Caco-2 (cell line): ENCODE measurements around the gene RBMS2. TPM values are rescaled to one million over a fixed set of nuclear protein-coding genes. Genes with fewer than 3 reads are reported as not detected.
"Not testable (repeated sequence)": the region's sequence is repeated elsewhere in the genome, so short reads cannot be mapped to it uniquely, and the experiment has no call there.

Source experiments
- BruUV-seq: library from RNA; stranded (reverse); fragments of 400-500 nt; replicated peaks from 2 replicates; lab custom pipeline; 2021; lab: Mats Ljungman, UMichigan
- CTCF ChIA-PET: fragments of 300-600 bp; sonication (Branson Sonifier 250); formaldehyde crosslinking; loops from one replicate; lab custom pipeline; 2022; ENCODE audit warnings: antibody characterized with exemption; lab: Charles Lee
- POLR2A ChIA-PET: fragments of 300-600 bp; sonication (Branson Sonifier 250); formaldehyde crosslinking; loops from one replicate; lab custom pipeline; 2022; ENCODE audit warnings: antibody characterized with exemption; lab: Charles Lee
- DNase-seq, 2 experiments: peaks; one replicate each; pipeline versions ENCODE4 v3.0.0 to v3.0.0-alpha.2; 2020 to 2022
- H3K27me3 ChIP-seq: replicated peaks from 2 replicates; pipeline ENCODE4 v1.6.0; 2011; ENCODE audit warnings: low read length; ENCODE audit not compliant: control insufficient read depth, insufficient read depth
- H3K36me3 ChIP-seq: 2 replicates; pipeline ENCODE4 v1.5.1; 2011; ENCODE audit warnings: low read length; ENCODE audit not compliant: control insufficient read depth, insufficient read depth
- H3K4me1 ChIP-seq: fragments of 250-450 bp; sonication (Bioruptor Pico); 2 replicates; pipeline ENCODE4 v1.5.1; 2020; ENCODE audit warnings: mild to moderate bottlenecking
- H3K4me3 ChIP-seq: 2 replicates; pipeline ENCODE4 v1.5.1; 2011; ENCODE audit warnings: low read depth, mild to moderate bottlenecking, control low read depth, low read length
- H3K9me3 ChIP-seq: fragments of 250-450 bp; sonication (Bioruptor Pico); 2 replicates; pipeline ENCODE4 v1.5.1; 2020; ENCODE audit warnings: mild to moderate bottlenecking, moderate library complexity
- H3K27ac Mint-ChIP-seq: one replicate; pipeline ENCODE4 v1.8.0; 2022; ENCODE audit warnings: mixed read lengths; ENCODE audit not compliant: unreplicated experiment
- H3K27me3 Mint-ChIP-seq: one replicate; pipeline ENCODE4 v1.8.0; 2022; ENCODE audit warnings: mixed read lengths; ENCODE audit not compliant: insufficient read depth, unreplicated experiment
- H3K36me3 Mint-ChIP-seq: one replicate; pipeline ENCODE4 v1.8.0; 2022; ENCODE audit warnings: mild to moderate bottlenecking, mixed read lengths; ENCODE audit not compliant: insufficient read depth, unreplicated experiment
- H3K4me1 Mint-ChIP-seq: one replicate; pipeline ENCODE4 v1.8.0; 2022; ENCODE audit warnings: low read depth, mixed read lengths; ENCODE audit not compliant: unreplicated experiment
- H3K4me3 Mint-ChIP-seq: one replicate; pipeline ENCODE4 v1.8.0; 2022; ENCODE audit warnings: mild to moderate bottlenecking, moderate library complexity, mixed read lengths; ENCODE audit not compliant: unreplicated experiment
- H3K9me3 Mint-ChIP-seq: one replicate; pipeline ENCODE4 v1.8.0; 2022; ENCODE audit warnings: mixed read lengths; ENCODE audit not compliant: unreplicated experiment
- CTCF ChIP-seq, 2 experiments: fragments of 200-600 bp in 1 of 2; IDR thresholded peaks; 1 replicate in 1 of 2; 2 replicates in 1 of 2; pipeline versions ENCODE4 v1.5.1 to v1.8.0; 2011 to 2022; ENCODE audit warnings: antibody characterized with exemption in 1 of 2, control low read depth in 1 of 2, inconsistent platforms in 1 of 2, low read depth in 1 of 2, low read length in 1 of 2, mild to moderate bottlenecking in 1 of 2, moderate library complexity in 1 of 2; ENCODE audit not compliant: insufficient read depth in 1 of 2, severe bottlenecking in 1 of 2, unreplicated experiment in 1 of 2
- intact Hi-C: fragments of 100-400 bp; cut with micrococcal nuclease; formaldehyde crosslinking; loops from one replicate; pipeline ENCODE4 v1.10.0; 2022; ENCODE audit not compliant: unreplicated experiment
- total RNA-seq: library from RNA; stranded (reverse); gene quantifications from 2 replicates; pipeline ENCODE4 v1.2.3, GENCODE V29; 2022

The RBMS2 gene
- total RNA-seq, 1 experiment from 2014 or later, result 39.5 TPM

DNA sequence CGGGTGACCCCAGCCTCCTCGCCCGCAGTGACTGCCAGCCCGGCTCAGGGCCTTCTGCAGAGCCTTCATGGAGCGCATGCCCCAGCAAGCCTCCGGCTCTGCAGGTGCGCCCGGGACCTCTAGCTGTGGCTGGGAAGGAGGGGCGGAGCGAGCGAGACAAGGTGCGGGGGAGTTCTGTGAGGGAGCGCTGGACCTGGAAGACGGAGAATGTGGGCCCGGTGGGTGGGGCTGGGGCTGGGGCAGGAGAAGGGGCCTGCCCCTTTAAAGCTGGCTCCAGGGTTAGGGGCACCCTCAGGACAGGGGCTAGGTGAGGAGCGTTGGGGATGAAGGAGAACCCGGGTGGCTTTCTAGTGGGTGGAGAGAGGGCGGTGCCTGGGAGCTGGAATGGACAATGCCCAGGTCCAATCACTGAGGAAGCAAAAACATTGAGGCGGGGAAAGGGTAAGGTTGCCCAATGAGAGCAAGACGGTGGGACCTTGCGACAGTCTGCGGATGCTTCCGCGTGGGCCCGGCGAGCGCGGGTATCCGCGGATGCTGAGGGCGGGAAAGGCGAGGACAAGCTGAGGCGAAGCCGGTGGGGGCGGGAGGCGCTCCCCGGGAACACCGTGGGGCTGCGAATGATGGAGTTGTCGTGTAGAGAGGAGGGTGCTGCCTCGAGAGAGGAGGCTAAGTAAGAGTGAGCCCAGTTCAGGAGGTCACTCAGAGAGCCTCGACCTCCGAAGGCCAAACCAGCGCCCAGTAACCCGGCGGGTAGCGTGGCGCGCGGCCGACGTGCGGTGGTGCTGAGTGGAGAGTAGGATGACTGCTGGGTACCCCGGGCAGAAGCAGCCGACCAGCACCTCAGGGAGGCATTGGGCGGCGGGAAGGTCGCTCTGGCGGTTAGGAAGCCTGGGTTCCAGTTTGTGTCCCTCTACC lies 33.3 kb upstream of the RBMS2 start, which contains the start of gene GLS2:
TSS of gene GLS2 (minus strand) at position 121 of the 915 bp plus-strand sequence. CDS start at position 78, 43 bp downstream.
- intact Hi-C loops, result no loop called here
- Histone ChIP-seq H3K9me3 (no peaks in the 10 kb centered on the region), H3K36me3 (no peaks in the 10 kb centered on the region), H3K4me3 (peak within 1 kb of the TSS; percentile 72), H3K27me3 (no peaks in the 10 kb centered on the region), H3K4me1 (no peaks in the 10 kb centered on the region)
- peak; percentile 90 for DNase-seq
- TF ChIP-seq CTCF (IDR thresholded peaks at IDR 0.05; ENCODE audit: insufficient read depth in 1 of 2, low read depth in 1 of 2, low read length in 1 of 2, severe bottlenecking in 1 of 2, unreplicated experiment in 1 of 2), result no peak
- Mint-ChIP-seq H3K4me1 (no peaks in the 10 kb centered on the region), H3K4me3 (peak within 1 kb of the TSS; percentile 82), H3K27ac (peak within 1 kb of the TSS; percentile 83), H3K27me3 (peaks cover 4% of the 10 kb centered on the region), H3K9me3 (no peaks in the 10 kb centered on the region), H3K36me3 (peaks cover 12% of the 10 kb centered on the region)
- no TSS peak for BruUV-seq
- ChIA-PET POLR2A (interaction anchor here (0.6 to 1.3 kb wide), 5 partner anchors 17 to 441 kb away, joined by 3 to 7 read pairs (median 4); partner anchors contain the start of genes NACA, PTGES3 and STAT2), CTCF (interaction anchor here (0.5 to 1.1 kb wide), 3 partner anchors 63 to 279 kb away, joined by 3 to 5 read pairs (median 3); no protein-coding TSS in a partner anchor)

GRCh38 chr12:56490360-56490759 lies 31.3 kb upstream of the RBMS2 start:
- Mint-ChIP-seq H3K4me1 (no peaks in the 10 kb centered on the region), H3K36me3 (peaks cover 12% of the 10 kb centered on the region), H3K27me3 (peaks cover 4% of the 10 kb centered on the region), H3K27ac (no peak overlapping the region), H3K4me3 (no peak overlapping the region), H3K9me3 (no peaks in the 10 kb centered on the region)
- no peaks in the 10 kb centered on the region for H3K36me3 ChIP-seq
- H3K4me1 ChIP-seq, result no peaks in the 10 kb centered on the region
- POLR2A ChIA-PET, result no interaction called here
- DNase-seq, result no peak
- no peak for TF ChIP-seq CTCF (IDR thresholded peaks at IDR 0.05; ENCODE audit: insufficient read depth in 1 of 2, low read depth in 1 of 2, low read length in 1 of 2, severe bottlenecking in 1 of 2, unreplicated experiment in 1 of 2)
- no TSS peak for BruUV-seq
- H3K27me3 ChIP-seq, result no peaks in the 10 kb centered on the region
- intact Hi-C loops, result no loop called here
- H3K9me3 ChIP-seq, result no peaks in the 10 kb centered on the region
- CTCF ChIA-PET, result no interaction called here
- H3K4me3 ChIP-seq, result no peak overlapping the region

- BruUV-seq, H3K36me3 ChIP-seq, H3K4me3 ChIP-seq, H3K4me1 ChIP-seq, H3K9me3 ChIP-seq, H3K9me3 Mint-ChIP-seq, H3K27me3 ChIP-seq, POLR2A ChIA-PET, H3K27ac Mint-ChIP-seq, H3K27me3 Mint-ChIP-seq, H3K4me1 Mint-ChIP-seq, H3K36me3 Mint-ChIP-seq, H3K4me3 Mint-ChIP-seq, intact Hi-C loops, DNase-seq: not testable (repeated sequence)
- CTCF ChIA-PET, result interaction anchor here (0.7 kb wide), 1 partner anchor 143 kb away, joined by 7 read pairs; no protein-coding TSS in a partner anchor
Observed at GRCh38 chr12:56493409-56494105, 28.1 kb upstream of the RBMS2 start.

GRCh38 chr12:56494106-56494415 lies 27.6 kb upstream of the RBMS2 start:
- POLR2A ChIA-PET, BruUV-seq, H3K9me3 ChIP-seq, DNase-seq, H3K4me1 ChIP-seq, H3K4me3 ChIP-seq, H3K27me3 Mint-ChIP-seq, H3K4me1 Mint-ChIP-seq, H3K36me3 ChIP-seq, H3K27me3 ChIP-seq, H3K36me3 Mint-ChIP-seq, intact Hi-C loops, H3K27ac Mint-ChIP-seq, H3K4me3 Mint-ChIP-seq, H3K9me3 Mint-ChIP-seq: not testable (repeated sequence)
- CTCF ChIA-PET, result interaction anchor here (0.7 kb wide), 1 partner anchor 143 kb away, joined by 7 read pairs; no protein-coding TSS in a partner anchor

- CTCF ChIA-PET, result interaction anchor here (0.7 kb wide), 1 partner anchor 143 kb away, joined by 7 read pairs; no protein-coding TSS in a partner anchor
- H3K4me1 Mint-ChIP-seq, intact Hi-C loops, BruUV-seq, H3K27me3 Mint-ChIP-seq, H3K4me3 Mint-ChIP-seq, H3K27me3 ChIP-seq, DNase-seq, H3K36me3 Mint-ChIP-seq, H3K27ac Mint-ChIP-seq, H3K9me3 Mint-ChIP-seq, POLR2A ChIA-PET, H3K9me3 ChIP-seq, H3K36me3 ChIP-seq, H3K4me3 ChIP-seq, H3K4me1 ChIP-seq: not testable (repeated sequence)
Observed at GRCh38 chr12:56494481-56494880, 27.1 kb upstream of the RBMS2 start.
